ENCODE results near the gene RSPO3. TPM values are rescaled to one million over a fixed set of nuclear protein-coding genes. Genes with fewer than 3 reads are reported as not detected.
A peak's percentile ranks its signal among the peaks of the same experiment; 100 is the strongest.
"Not testable (repeated sequence)": the region's sequence is repeated elsewhere in the genome, so short reads cannot be mapped to it uniquely, and the experiment has no call there.

The RSPO3 gene
- total RNA-seq, 1 experiment from 2014 or later = 7.7 TPM

- in situ Hi-C loops (cut with HindIII; ENCODE audit: low pct_unique_long_range_greater_than_20kb, low sequenced_read_pairs) = no loop called here
- DNase-seq (ENCODE audit: low read depth) = no peak
These were observed 68.4 kb downstream of the RSPO3 start for GRCh38 chr6:127186889-127187288.

GRCh38 chr6:127188744-127189143 lies 70.3 kb downstream of the RSPO3 start:
- DNase-seq (ENCODE audit: low read depth) = no peak
- in situ Hi-C loops (cut with HindIII; ENCODE audit: low pct_unique_long_range_greater_than_20kb, low sequenced_read_pairs) = no loop called here

- DNase-seq (ENCODE audit: low read depth) = peak; percentile 17
- in situ Hi-C loops (cut with HindIII; ENCODE audit: low pct_unique_long_range_greater_than_20kb, low sequenced_read_pairs) = no loop called here
These were observed 72.1 kb downstream of the RSPO3 start for GRCh38 chr6:127190552-127190951.

GRCh38 chr6:127191716-127192115 lies 73.2 kb downstream of the RSPO3 start:
- in situ Hi-C loops (cut with HindIII; ENCODE audit: low pct_unique_long_range_greater_than_20kb, low sequenced_read_pairs) = no loop called here
- no peak for DNase-seq (ENCODE audit: low read depth)

GRCh38 chr6:127192911-127193541 lies 74.6 kb downstream of the RSPO3 start:
- no peak for DNase-seq (ENCODE audit: low read depth)
- in situ Hi-C loops (cut with HindIII; ENCODE audit: low pct_unique_long_range_greater_than_20kb, low sequenced_read_pairs) = no loop called here

- DNase-seq (ENCODE audit: low read depth) = no peak
- in situ Hi-C loops (cut with HindIII; ENCODE audit: low pct_unique_long_range_greater_than_20kb, low sequenced_read_pairs) = no loop called here
These were observed 77.4 kb downstream of the RSPO3 start for GRCh38 chr6:127195833-127196232.

- in situ Hi-C loops (cut with HindIII; ENCODE audit: low pct_unique_long_range_greater_than_20kb, low sequenced_read_pairs) = no loop called here
- DNase-seq (ENCODE audit: low read depth) = no peak
These were observed 80.1 kb downstream of the RSPO3 start for GRCh38 chr6:127198549-127198948.

GRCh38 chr6:127199470-127199869 lies 81.0 kb downstream of the RSPO3 start:
- no peak for DNase-seq (ENCODE audit: low read depth)
- in situ Hi-C loops (cut with HindIII; ENCODE audit: low pct_unique_long_range_greater_than_20kb, low sequenced_read_pairs) = no loop called here

- DNase-seq (ENCODE audit: low read depth) = no peak
- in situ Hi-C loops (cut with HindIII; ENCODE audit: low pct_unique_long_range_greater_than_20kb, low sequenced_read_pairs) = no loop called here
These were observed 81.6 kb downstream of the RSPO3 start for GRCh38 chr6:127200114-127200513.

- in situ Hi-C loops (cut with HindIII; ENCODE audit: low pct_unique_long_range_greater_than_20kb, low sequenced_read_pairs) = no loop called here
- no peak for DNase-seq (ENCODE audit: low read depth)
These were observed 82.8 kb downstream of the RSPO3 start for GRCh38 chr6:127201321-127201720.

- DNase-seq (ENCODE audit: low read depth) = no peak
- in situ Hi-C loops (cut with HindIII; ENCODE audit: low pct_unique_long_range_greater_than_20kb, low sequenced_read_pairs) = no loop called here
These were observed 84.2 kb downstream of the RSPO3 start for GRCh38 chr6:127202676-127203075.

GRCh38 chr6:127204281-127204680 lies 85.8 kb downstream of the RSPO3 start:
- in situ Hi-C loops (cut with HindIII; ENCODE audit: low pct_unique_long_range_greater_than_20kb, low sequenced_read_pairs) = no loop called here
- no peak for DNase-seq (ENCODE audit: low read depth)

GRCh38 chr6:127205036-127205435 lies 86.6 kb downstream of the RSPO3 start:
- DNase-seq (ENCODE audit: low read depth) = no peak
- in situ Hi-C loops (cut with HindIII; ENCODE audit: low pct_unique_long_range_greater_than_20kb, low sequenced_read_pairs) = no loop called here

- in situ Hi-C loops (cut with HindIII; ENCODE audit: low pct_unique_long_range_greater_than_20kb, low sequenced_read_pairs) = no loop called here
- no peak for DNase-seq (ENCODE audit: low read depth)
These were observed 88.1 kb downstream of the RSPO3 start for GRCh38 chr6:127206531-127207095.

GRCh38 chr6:127207591-127208120 lies 89.2 kb downstream of the RSPO3 start:
- in situ Hi-C loops (cut with HindIII; ENCODE audit: low pct_unique_long_range_greater_than_20kb, low sequenced_read_pairs) = no loop called here
- DNase-seq (ENCODE audit: low read depth) = no peak

- no peak for DNase-seq (ENCODE audit: low read depth)
- in situ Hi-C loops (cut with HindIII; ENCODE audit: low pct_unique_long_range_greater_than_20kb, low sequenced_read_pairs) = no loop called here
These were observed 92.3 kb downstream of the RSPO3 start for GRCh38 chr6:127210725-127211124.

GRCh38 chr6:127212376-127212775 lies 93.9 kb downstream of the RSPO3 start:
- no peak for DNase-seq (ENCODE audit: low read depth)
- in situ Hi-C loops (cut with HindIII; ENCODE audit: low pct_unique_long_range_greater_than_20kb, low sequenced_read_pairs) = no loop called here

- DNase-seq (ENCODE audit: low read depth); in situ Hi-C loops (cut with HindIII; ENCODE audit: low pct_unique_long_range_greater_than_20kb, low sequenced_read_pairs): not testable (repeated sequence)
These were observed 95.6 kb downstream of the RSPO3 start for GRCh38 chr6:127214032-127214431.

- in situ Hi-C loops (cut with HindIII; ENCODE audit: low pct_unique_long_range_greater_than_20kb, low sequenced_read_pairs); DNase-seq (ENCODE audit: low read depth): not testable (repeated sequence)
These were observed 96.1 kb downstream of the RSPO3 start for GRCh38 chr6:127214531-127214930.

GRCh38 chr6:127215931-127216330 lies 97.5 kb downstream of the RSPO3 start:
- in situ Hi-C loops (cut with HindIII; ENCODE audit: low pct_unique_long_range_greater_than_20kb, low sequenced_read_pairs) = no loop called here
- no peak for DNase-seq (ENCODE audit: low read depth)

Data from Caki2 (cell line).